ENCODE data around the gene NRG2. TPM values are rescaled to one million over a fixed set of nuclear protein-coding genes. Genes with fewer than 3 reads are reported as not detected.
A peak's percentile ranks its signal among the peaks of the same experiment; 100 is the strongest.

The NRG2 gene
- total RNA-seq, 2 donors from 2014 or later: 5.6 to 6.5 TPM

- H3K9me3 ChIP-seq: no peaks in the 10 kb centered on the region
- intact Hi-C loops (cut with DNase I): no loop called here
- no peak overlapping the region for H3K27ac ChIP-seq
- DNase-seq: no peak
- no peaks in the 10 kb centered on the region for H3K4me1 ChIP-seq
- no peak for ATAC-seq
- no peaks in the 10 kb centered on the region for H3K36me3 ChIP-seq (replicated peaks in 1 of 2; ENCODE audit: insufficient read depth in 1 of 2, low read depth in 2 of 2)
- no peak overlapping the region for H3K4me3 ChIP-seq
- 90% methylated on average over 6 of the region's 6 CpGs for WGBS, 2 donors
- TF ChIP-seq POLR2A (IDR thresholded peaks at IDR 0.05) (no peak), CTCF (IDR thresholded peaks at IDR 0.05) (no peak)
- no peaks in the 10 kb centered on the region for H3K27me3 ChIP-seq
Observed at GRCh38 chr5:139925216-139925562, 117.9 kb downstream of the NRG2 start.

- Histone ChIP-seq H3K36me3 (replicated peaks in 1 of 2; ENCODE audit: insufficient read depth in 1 of 2, low read depth in 2 of 2) (no peaks in the 10 kb centered on the region), H3K27ac (no peak overlapping the region), H3K4me3 (no peak overlapping the region), H3K9me3 (no peaks in the 10 kb centered on the region), H3K27me3 (no peaks in the 10 kb centered on the region), H3K4me1 (no peaks in the 10 kb centered on the region)
- intact Hi-C loops (cut with DNase I): no loop called here
- TF ChIP-seq POLR2A (IDR thresholded peaks at IDR 0.05): no peak
- TF ChIP-seq CTCF (IDR thresholded peaks at IDR 0.05): no peak
- DNase-seq: no peak
- 66 to 70% methylated on average over 12 of the region's 12 CpGs for WGBS, 2 donors
- ATAC-seq: no peak
Observed at GRCh38 chr5:139924294-139925215, 118.5 kb downstream of the NRG2 start.

- DNase-seq (no peak), ATAC-seq (no peak)
- Histone ChIP-seq H3K9me3 (no peaks in the 10 kb centered on the region), H3K4me3 (no peak overlapping the region), H3K27me3 (no peaks in the 10 kb centered on the region), H3K27ac (no peak overlapping the region), H3K4me1 (no peaks in the 10 kb centered on the region), H3K36me3 (replicated peaks in 1 of 2; ENCODE audit: insufficient read depth in 1 of 2, low read depth in 2 of 2) (no peaks in the 10 kb centered on the region)
- TF ChIP-seq CTCF (IDR thresholded peaks at IDR 0.05) (no peak), POLR2A (IDR thresholded peaks at IDR 0.05) (no peak)
- intact Hi-C loops (cut with DNase I): no loop called here
- WGBS, 2 donors: 53 to 56% methylated on average over 2 of the region's 2 CpGs
Observed at GRCh38 chr5:139919308-139919707, 123.8 kb downstream of the NRG2 start.

GRCh38 chr5:139915834-139916233 lies 127.3 kb downstream of the NRG2 start:
- peak in 1 of 4 donors; percentile 34 for DNase-seq
- Histone ChIP-seq H3K27me3 (no peaks in the 10 kb centered on the region), H3K4me3 (no peak overlapping the region), H3K4me1 (peaks cover 6% of the 10 kb centered on the region), H3K9me3 (no peaks in the 10 kb centered on the region), H3K36me3 (replicated peaks in 1 of 2; ENCODE audit: insufficient read depth in 1 of 2, low read depth in 2 of 2) (no peaks in the 10 kb centered on the region), H3K27ac (no peak overlapping the region)
- intact Hi-C loops (cut with DNase I): no loop called here
- WGBS, 2 donors: 44 to 45% methylated on average over 3 of the region's 3 CpGs
- no peak for TF ChIP-seq POLR2A (IDR thresholded peaks at IDR 0.05)
- TF ChIP-seq CTCF (IDR thresholded peaks at IDR 0.05): no peak
- no peak for ATAC-seq

- 68 to 70% methylated on average over 3 of the region's 3 CpGs for WGBS, 2 donors
- peaks cover 6% of the 10 kb centered on the region for H3K4me1 ChIP-seq
- no peaks in the 10 kb centered on the region for H3K27me3 ChIP-seq
- ATAC-seq (no peak), DNase-seq (no peak)
- no peak overlapping the region for H3K4me3 ChIP-seq
- no peaks in the 10 kb centered on the region for H3K9me3 ChIP-seq
- no peak for TF ChIP-seq POLR2A (IDR thresholded peaks at IDR 0.05)
- no peak for TF ChIP-seq CTCF (IDR thresholded peaks at IDR 0.05)
- H3K27ac ChIP-seq: no peak overlapping the region
- H3K36me3 ChIP-seq (replicated peaks in 1 of 2; ENCODE audit: insufficient read depth in 1 of 2, low read depth in 2 of 2): no peaks in the 10 kb centered on the region
- intact Hi-C loops (cut with DNase I): no loop called here
Observed at GRCh38 chr5:139915266-139915665, 127.8 kb downstream of the NRG2 start.

All from body of pancreas (tissue), 4 donors.